ENCODE data around the gene TTLL11.

Gene TTLL11

DNA sequence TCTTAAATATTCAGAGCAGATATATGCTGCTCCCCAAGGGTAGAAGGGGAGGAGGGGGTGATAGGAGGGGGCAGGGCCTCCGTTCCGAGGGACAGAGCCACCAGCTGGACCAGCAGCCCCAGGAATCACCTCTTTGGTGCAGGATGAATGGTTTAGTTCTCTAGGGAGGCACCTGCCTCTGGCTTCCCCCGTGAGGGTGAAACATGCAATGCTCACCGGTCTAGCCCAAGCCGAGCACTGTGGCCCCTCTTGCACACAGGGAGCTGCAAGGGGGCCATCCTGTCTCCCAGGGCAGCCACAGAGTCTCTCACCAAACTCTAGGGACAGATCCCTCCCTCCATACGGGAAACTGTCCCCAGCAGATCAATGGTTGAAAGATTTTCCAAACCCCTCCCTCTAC, 278.0 kb downstream of the TTLL11 start:
- ChIA-PET CTCF (no interaction called here), POLR2A (ENCODE audit: low non-redundant PET) (no interaction called here)
- H3K27ac ChIP-seq, result no peak overlapping the region
- no peak for DNase-seq (ENCODE audit: low spot score)
- no peak for TF ChIP-seq CTCF (conservative IDR thresholded peaks at IDR 0.05; ENCODE audit: low read depth)

GRCh38 chr9:121814594-121814993, 278.5 kb downstream of the TTLL11 start:
- no peak overlapping the region for H3K27ac ChIP-seq
- ChIA-PET CTCF (interaction anchor here (0.6 kb wide), 1 partner anchor 54 kb away, joined by 3 read pairs; no protein-coding TSS in a partner anchor), POLR2A (ENCODE audit: low non-redundant PET) (no interaction called here)
- DNase-seq (ENCODE audit: low spot score), result no peak
- TF ChIP-seq CTCF (conservative IDR thresholded peaks at IDR 0.05; ENCODE audit: low read depth), result no peak

- CTCF ChIA-PET, result interaction anchor here (0.6 kb wide), 1 partner anchor 53 kb away, joined by 3 read pairs; no protein-coding TSS in a partner anchor
- TF ChIP-seq CTCF (conservative IDR thresholded peaks at IDR 0.05; ENCODE audit: low read depth), result no peak
- no peak overlapping the region for H3K27ac ChIP-seq
- POLR2A ChIA-PET (ENCODE audit: low non-redundant PET), result no interaction called here
- no peak for DNase-seq (ENCODE audit: low spot score)
Observed at GRCh38 chr9:121813519-121814210, 279.4 kb downstream of the TTLL11 start.

- TF ChIP-seq CTCF (conservative IDR thresholded peaks at IDR 0.05; ENCODE audit: low read depth), result no peak
- ChIA-PET CTCF (interaction anchor here (0.7 kb wide), 1 partner anchor 206 kb away, joined by 3 read pairs; no protein-coding TSS in a partner anchor), POLR2A (ENCODE audit: low non-redundant PET) (no interaction called here)
Observed at GRCh38 chr9:121812159-121812735, 280.9 kb downstream of the TTLL11 start.

GRCh38 chr9:121811751-121812150, 281.4 kb downstream of the TTLL11 start:
- H3K27ac ChIP-seq, result no peak overlapping the region
- ChIA-PET POLR2A (ENCODE audit: low non-redundant PET) (no interaction called here), CTCF (interaction anchor here (0.7 kb wide), 1 partner anchor 207 kb away, joined by 3 read pairs; no protein-coding TSS in a partner anchor)
- no peak for DNase-seq (ENCODE audit: low spot score)
- no peak for TF ChIP-seq CTCF (conservative IDR thresholded peaks at IDR 0.05; ENCODE audit: low read depth)

More at GRCh38 chr9:121812159-121812735, 280.9 kb downstream of the TTLL11 start:
- H3K27ac ChIP-seq, result no peak overlapping the region
- no peak for DNase-seq (ENCODE audit: low spot score)

DNA sequence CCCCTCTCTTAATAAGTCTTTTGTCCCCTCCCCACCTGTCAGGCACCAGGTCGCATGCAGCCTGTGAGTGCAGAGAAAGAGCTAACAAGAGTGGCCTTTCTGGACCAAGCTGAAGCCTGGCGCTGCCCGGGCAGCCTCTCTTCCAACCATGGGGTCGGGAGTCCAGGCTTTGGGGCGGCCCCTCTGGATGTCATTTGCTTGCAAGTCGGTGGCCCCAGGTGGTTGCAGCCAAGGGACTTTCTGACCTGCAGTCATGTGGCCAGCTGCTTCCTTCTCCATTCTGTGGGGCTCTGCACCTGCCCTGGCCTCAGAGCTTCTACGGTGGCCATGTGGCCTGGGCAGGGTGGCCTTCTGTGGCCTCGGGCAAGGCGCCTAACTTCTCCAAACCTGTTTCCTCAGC, 282.0 kb downstream of the TTLL11 start:
- POLR2A ChIA-PET (ENCODE audit: low non-redundant PET), result no interaction called here
- no peak overlapping the region for H3K27ac ChIP-seq
- DNase-seq (ENCODE audit: low spot score), result no peak
- CTCF ChIA-PET, result interaction anchor here (0.6 kb wide), 1 partner anchor 193 kb away, joined by 5 read pairs; no protein-coding TSS in a partner anchor
- TF ChIP-seq CTCF (conservative IDR thresholded peaks at IDR 0.05; ENCODE audit: low read depth), result no peak

Data from RWPE1 (cell line).